Peyer's patch (tissue), 4 donors: Measurements from ENCODE around the gene SGIP1.

Experiments used
- POLR2A ChIP-seq, 2 donors: fragments of 450-650 bp; IDR thresholded peaks; one replicate each; pipeline ENCODE4 v1.5.1; 2017; ENCODE audit warnings: antibody characterized with exemption in 2 of 2, mild to moderate bottlenecking in 2 of 2, moderate library complexity in 2 of 2
- TF ChIP-seq, protein P1 (sequence below), 6 experiments: fragments of 450-650 bp in 4 of 6; fragments of 200-600 bp in 2 of 6; sonication (generic) in 1 of 6; IDR thresholded peaks; one replicate each; pipeline ENCODE4 v1.5.1; 2017 to 2019; ENCODE audit warnings: antibody characterized with exemption in 6 of 6, mild to moderate bottlenecking in 3 of 6, moderate library complexity in 1 of 6

DNA sequence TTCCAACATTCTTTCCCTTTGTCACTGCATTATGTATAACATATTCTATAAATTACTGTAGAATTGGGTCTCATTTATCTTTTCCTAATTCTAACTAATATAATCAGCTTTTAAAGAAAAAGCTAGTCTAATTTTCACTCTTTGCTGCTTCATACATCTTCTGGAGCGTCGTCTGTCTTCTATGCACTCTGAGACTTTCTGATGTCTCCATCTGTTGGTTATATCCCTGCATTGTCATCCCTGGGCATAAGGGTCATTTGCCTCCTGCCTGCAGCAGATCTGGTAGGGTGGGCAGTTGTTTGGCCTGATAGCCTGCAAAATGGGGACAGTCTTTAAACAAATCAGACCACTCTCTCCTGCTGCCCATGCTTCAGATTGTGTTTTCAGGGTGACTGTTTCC is 177.5 kb downstream of the SGIP1 start:
- no peak for TF ChIP-seq POLR2A (IDR thresholded peaks at IDR 0.05)
- TF ChIP-seq, protein P1, sequence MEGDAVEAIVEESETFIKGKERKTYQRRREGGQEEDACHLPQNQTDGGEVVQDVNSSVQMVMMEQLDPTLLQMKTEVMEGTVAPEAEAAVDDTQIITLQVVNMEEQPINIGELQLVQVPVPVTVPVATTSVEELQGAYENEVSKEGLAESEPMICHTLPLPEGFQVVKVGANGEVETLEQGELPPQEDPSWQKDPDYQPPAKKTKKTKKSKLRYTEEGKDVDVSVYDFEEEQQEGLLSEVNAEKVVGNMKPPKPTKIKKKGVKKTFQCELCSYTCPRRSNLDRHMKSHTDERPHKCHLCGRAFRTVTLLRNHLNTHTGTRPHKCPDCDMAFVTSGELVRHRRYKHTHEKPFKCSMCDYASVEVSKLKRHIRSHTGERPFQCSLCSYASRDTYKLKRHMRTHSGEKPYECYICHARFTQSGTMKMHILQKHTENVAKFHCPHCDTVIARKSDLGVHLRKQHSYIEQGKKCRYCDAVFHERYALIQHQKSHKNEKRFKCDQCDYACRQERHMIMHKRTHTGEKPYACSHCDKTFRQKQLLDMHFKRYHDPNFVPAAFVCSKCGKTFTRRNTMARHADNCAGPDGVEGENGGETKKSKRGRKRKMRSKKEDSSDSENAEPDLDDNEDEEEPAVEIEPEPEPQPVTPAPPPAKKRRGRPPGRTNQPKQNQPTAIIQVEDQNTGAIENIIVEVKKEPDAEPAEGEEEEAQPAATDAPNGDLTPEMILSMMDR (IDR thresholded peaks at IDR 0.05) = no peak
